Ishikawa (cell line): ENCODE data around the gene PDYN.

ENCODE experiments used
- CEBPB ChIP-seq: IDR thresholded peaks from 2 replicates; pipeline ENCODE4 v1.6.1; 2012
- EGR1 ChIP-seq: IDR thresholded peaks from 2 replicates; pipeline ENCODE4 v1.6.1; 2012
- EP300 ChIP-seq: IDR thresholded peaks from 2 replicates; pipeline ENCODE4 v1.6.1; 2012; ENCODE audit warnings: borderline replicate concordance
- FOXM1 ChIP-seq: IDR thresholded peaks from 2 replicates; pipeline ENCODE4 v1.6.1; 2012; ENCODE audit warnings: low read depth, borderline replicate concordance
- NFIC ChIP-seq: IDR thresholded peaks from 2 replicates; pipeline ENCODE4 v1.6.1; 2012
- RAD21 ChIP-seq: IDR thresholded peaks from 2 replicates; pipeline ENCODE4 v1.6.1; 2012; ENCODE audit warnings: low read depth
- REST ChIP-seq: IDR thresholded peaks from 2 replicates; pipeline ENCODE4 v1.6.1; 2012; ENCODE audit warnings: low read depth, mild to moderate bottlenecking
- TAF1 ChIP-seq: IDR thresholded peaks from 2 replicates; pipeline ENCODE4 v1.6.1; 2012; ENCODE audit warnings: low read depth, mild to moderate bottlenecking
- TCF12 ChIP-seq: IDR thresholded peaks from 2 replicates; pipeline ENCODE4 v1.6.1; 2012; ENCODE audit warnings: low read depth
- TEAD4 ChIP-seq: IDR thresholded peaks from 2 replicates; pipeline ENCODE4 v1.6.1; 2012
- YY1 ChIP-seq: IDR thresholded peaks from 2 replicates; pipeline ENCODE4 v1.6.1; 2012; ENCODE audit warnings: low read depth
- ZBTB7A ChIP-seq: IDR thresholded peaks from 2 replicates; pipeline ENCODE4 v1.6.1; 2012; ENCODE audit warnings: low read depth
- TF ChIP-seq, protein P1 (sequence below): IDR thresholded peaks from 2 replicates; pipeline ENCODE4 v1.6.1; 2012
- TF ChIP-seq, protein P2 (sequence below): IDR thresholded peaks from 2 replicates; pipeline ENCODE4 v1.6.1; 2012

DNA sequence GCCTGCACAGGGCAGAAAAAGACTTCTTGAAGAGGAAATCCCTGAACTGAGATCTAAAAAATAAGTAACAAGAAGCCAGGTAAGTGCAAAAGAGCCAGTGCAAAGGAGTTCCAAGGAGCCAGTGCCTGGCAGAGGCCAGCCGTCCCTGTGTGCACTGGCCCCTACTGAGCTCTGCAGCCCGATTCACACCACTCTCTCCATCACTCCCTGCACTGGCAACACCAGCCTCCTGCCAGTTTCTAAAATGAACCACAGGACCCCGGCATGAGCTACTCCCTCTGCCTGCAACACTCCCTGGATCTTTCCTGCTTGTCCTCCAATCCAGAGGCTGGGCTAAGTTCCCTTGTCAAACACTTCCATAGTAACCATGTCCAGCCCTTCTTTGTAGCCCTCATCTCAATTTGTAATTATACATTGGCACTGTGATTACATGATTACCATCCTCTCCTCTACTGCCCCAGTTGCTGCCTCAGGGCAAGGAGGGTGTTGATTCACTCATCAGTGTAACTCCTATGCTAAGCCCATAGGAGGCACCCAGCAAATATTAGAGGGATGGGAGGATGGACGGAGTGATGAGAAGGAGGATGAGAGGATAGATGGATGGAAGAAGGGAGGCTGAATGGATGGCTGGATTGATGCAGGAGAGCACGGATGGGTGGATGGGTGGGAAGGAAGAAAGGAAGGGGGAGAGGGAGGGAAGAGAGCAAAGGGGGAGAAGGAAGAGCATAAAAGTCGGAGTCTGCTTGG, 49.3 kb downstream of the PDYN start:
- TF ChIP-seq CEBPB (no peak), EGR1 (no peak), YY1 (no peak), RAD21 (no peak), TAF1 (no peak), FOXM1 (no peak), NFIC (no peak), EP300 (no peak), REST (no peak), ZBTB7A (no peak), TCF12 (no peak), TEAD4 (no peak)
- TF ChIP-seq, protein P1, sequence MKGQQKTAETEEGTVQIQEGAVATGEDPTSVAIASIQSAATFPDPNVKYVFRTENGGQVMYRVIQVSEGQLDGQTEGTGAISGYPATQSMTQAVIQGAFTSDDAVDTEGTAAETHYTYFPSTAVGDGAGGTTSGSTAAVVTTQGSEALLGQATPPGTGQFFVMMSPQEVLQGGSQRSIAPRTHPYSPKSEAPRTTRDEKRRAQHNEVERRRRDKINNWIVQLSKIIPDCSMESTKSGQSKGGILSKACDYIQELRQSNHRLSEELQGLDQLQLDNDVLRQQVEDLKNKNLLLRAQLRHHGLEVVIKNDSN = no peak
- TF ChIP-seq, protein P2, sequence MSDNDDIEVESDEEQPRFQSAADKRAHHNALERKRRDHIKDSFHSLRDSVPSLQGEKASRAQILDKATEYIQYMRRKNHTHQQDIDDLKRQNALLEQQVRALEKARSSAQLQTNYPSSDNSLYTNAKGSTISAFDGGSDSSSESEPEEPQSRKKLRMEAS = no peak
